ENCODE results near the gene PRM2. TPM values are rescaled to one million over a fixed set of nuclear protein-coding genes. Genes with fewer than 3 reads are reported as not detected.

PRM2 gene
- total RNA-seq, 3 donors from 2014 or later (not counting 1 experiment from before 2014, with no cell fraction given) = not detected

GRCh38 chr16:11257131-11257938 is 18.9 kb downstream of the PRM2 start:
- Histone ChIP-seq H3K9me3 (ENCODE audit: control insufficient read depth, insufficient read depth, low read length) (no peaks in the 10 kb centered on the region), H3K36me3 (ENCODE audit: control insufficient read depth, insufficient read depth, low read length) (peaks cover 3% of the 10 kb centered on the region), H3K27me3 (ENCODE audit: control insufficient read depth, insufficient read depth, low read length) (no peaks in the 10 kb centered on the region), H3K27ac (ENCODE audit: low read length) (no peak overlapping the region), H3K4me1 (ENCODE audit: control insufficient read depth, insufficient read depth, low read length) (peaks cover 53% of the 10 kb centered on the region), H3K4me3 (ENCODE audit: low read length) (peak overlapping the region; percentile 73)
- 28% methylated on average over 21 of the region's 21 CpGs for WGBS (ENCODE audit: insufficient coverage)
- TF ChIP-seq, protein P1, sequence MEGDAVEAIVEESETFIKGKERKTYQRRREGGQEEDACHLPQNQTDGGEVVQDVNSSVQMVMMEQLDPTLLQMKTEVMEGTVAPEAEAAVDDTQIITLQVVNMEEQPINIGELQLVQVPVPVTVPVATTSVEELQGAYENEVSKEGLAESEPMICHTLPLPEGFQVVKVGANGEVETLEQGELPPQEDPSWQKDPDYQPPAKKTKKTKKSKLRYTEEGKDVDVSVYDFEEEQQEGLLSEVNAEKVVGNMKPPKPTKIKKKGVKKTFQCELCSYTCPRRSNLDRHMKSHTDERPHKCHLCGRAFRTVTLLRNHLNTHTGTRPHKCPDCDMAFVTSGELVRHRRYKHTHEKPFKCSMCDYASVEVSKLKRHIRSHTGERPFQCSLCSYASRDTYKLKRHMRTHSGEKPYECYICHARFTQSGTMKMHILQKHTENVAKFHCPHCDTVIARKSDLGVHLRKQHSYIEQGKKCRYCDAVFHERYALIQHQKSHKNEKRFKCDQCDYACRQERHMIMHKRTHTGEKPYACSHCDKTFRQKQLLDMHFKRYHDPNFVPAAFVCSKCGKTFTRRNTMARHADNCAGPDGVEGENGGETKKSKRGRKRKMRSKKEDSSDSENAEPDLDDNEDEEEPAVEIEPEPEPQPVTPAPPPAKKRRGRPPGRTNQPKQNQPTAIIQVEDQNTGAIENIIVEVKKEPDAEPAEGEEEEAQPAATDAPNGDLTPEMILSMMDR (IDR thresholded peaks at IDR 0.05) = peak; percentile 73
- H3K27ac Mint-ChIP-seq = peak overlapping the region; percentile 93 to 96
- ATAC-seq (peak; percentile 30 to 49 (median 33)), DNase-seq (peak; percentile 58 to 81)
- no peaks in the 10 kb centered on the region for H3K9me3 Mint-ChIP-seq
- H3K4me1 Mint-ChIP-seq = peaks cover 32 to 43% of the 10 kb centered on the region in 2 donors
- H3K4me3 Mint-ChIP-seq = peak overlapping the region; percentile 98
- no peaks in the 10 kb centered on the region for H3K36me3 Mint-ChIP-seq
- H3K27me3 Mint-ChIP-seq (ENCODE audit: low read depth in 2 of 2) = no peaks in the 10 kb centered on the region
- intact Hi-C loops (cut with micrococcal nuclease) = loop anchor here (1.0 to 10.0 kb wide), 3 partner anchors 143 to 286 kb away; no protein-coding TSS in a partner anchor

- Histone ChIP-seq H3K9me3 (ENCODE audit: control insufficient read depth, insufficient read depth, low read length) (no peaks in the 10 kb centered on the region), H3K4me3 (ENCODE audit: low read length) (peak overlapping the region; percentile 73), H3K27me3 (ENCODE audit: control insufficient read depth, insufficient read depth, low read length) (no peaks in the 10 kb centered on the region), H3K36me3 (ENCODE audit: control insufficient read depth, insufficient read depth, low read length) (peaks cover 3% of the 10 kb centered on the region), H3K4me1 (ENCODE audit: control insufficient read depth, insufficient read depth, low read length) (peaks cover 59% of the 10 kb centered on the region), H3K27ac (ENCODE audit: low read length) (peak overlapping the region; percentile 87)
- Mint-ChIP-seq H3K27me3 (ENCODE audit: low read depth in 2 of 2) (no peaks in the 10 kb centered on the region), H3K4me1 (peaks cover 38 to 50% of the 10 kb centered on the region in 2 donors), H3K4me3 (peak overlapping the region; percentile 98), H3K27ac (peak overlapping the region; percentile 93 to 96), H3K9me3 (no peaks in the 10 kb centered on the region), H3K36me3 (no peaks in the 10 kb centered on the region)
- WGBS (ENCODE audit: insufficient coverage) = 1% methylated on average over 32 of the region's 32 CpGs
- intact Hi-C loops (cut with micrococcal nuclease) = loop anchor here (1.0 to 10.0 kb wide), 3 partner anchors 142 to 285 kb away; no protein-coding TSS in a partner anchor
- ATAC-seq (no peak), DNase-seq (peak in 1 of 2 donors; percentile 55)
- TF ChIP-seq, protein P1 (IDR thresholded peaks at IDR 0.05) = no peak
Observed at GRCh38 chr16:11256661-11257130, 19.6 kb downstream of the PRM2 start.

DNA sequence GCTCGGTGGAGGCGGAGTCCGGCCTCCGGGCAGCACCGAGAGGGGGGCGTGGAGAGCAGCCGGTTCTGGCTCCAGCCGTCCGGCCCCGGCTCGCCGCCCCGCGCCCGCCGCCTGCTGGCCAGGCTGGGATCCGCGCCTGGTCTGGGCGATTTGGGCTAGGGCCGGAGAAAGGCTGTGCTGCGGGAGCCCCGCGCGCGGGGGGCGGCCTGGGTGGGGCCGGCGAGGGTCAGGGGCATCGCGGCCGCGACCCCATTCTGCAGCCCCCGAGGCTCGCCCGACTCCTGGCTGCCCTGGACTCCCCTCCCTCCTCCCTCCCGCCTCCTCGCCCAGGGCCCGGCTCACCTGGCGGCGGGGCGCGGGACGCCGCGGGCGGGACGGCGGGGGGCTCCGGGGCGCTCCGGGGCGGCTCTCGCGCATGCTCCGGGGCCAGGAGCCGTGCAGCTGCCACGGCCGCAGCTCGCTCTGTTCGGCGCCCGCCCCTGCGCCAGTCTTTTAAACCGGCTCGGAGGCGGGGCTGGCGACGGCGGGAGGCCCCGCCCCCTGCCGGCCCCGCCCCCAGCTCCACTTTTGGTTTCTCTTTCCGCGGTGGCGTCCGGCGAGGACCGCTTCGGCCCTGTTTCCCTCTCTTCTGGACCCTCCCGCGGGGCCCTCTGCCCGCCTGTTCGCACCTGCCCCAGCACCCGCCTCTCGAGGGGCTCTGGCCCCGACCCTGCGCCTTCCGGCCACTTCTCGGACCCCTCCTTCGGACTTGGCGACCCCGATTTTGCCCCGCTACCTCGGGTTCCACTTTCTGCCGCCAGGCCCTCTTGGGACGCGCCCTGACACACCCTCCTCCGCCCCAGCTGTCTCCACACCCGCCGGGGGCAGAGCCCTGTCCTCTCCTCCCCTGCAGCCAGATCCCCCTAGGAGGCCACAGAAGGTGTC is 20.3 kb downstream of the PRM2 start, which contains the start of gene SOCS1:
TSS of gene SOCS1 (minus strand) at position 468 of the 924 bp plus-strand sequence. CDS start 726 bp downstream, outside the sequence.
- WGBS (ENCODE audit: insufficient coverage) = under 1% methylated on average over 100 of the region's 100 CpGs
- intact Hi-C loops (cut with micrococcal nuclease) = loop anchor here (2.0 to 10.0 kb wide), 2 partner anchors 141 to 203 kb away; no protein-coding TSS in a partner anchor
- H3K4me1 Mint-ChIP-seq = peaks cover 39 to 54% of the 10 kb centered on the region in 2 donors

More for the DNA sequence above, 20.3 kb downstream of the PRM2 start, which contains the start of gene SOCS1:
- Histone ChIP-seq H3K9me3 (ENCODE audit: control insufficient read depth, insufficient read depth, low read length) (no peaks in the 10 kb centered on the region), H3K27me3 (ENCODE audit: control insufficient read depth, insufficient read depth, low read length) (no peaks in the 10 kb centered on the region), H3K36me3 (ENCODE audit: control insufficient read depth, insufficient read depth, low read length) (peaks cover 5% of the 10 kb centered on the region), H3K4me1 (ENCODE audit: control insufficient read depth, insufficient read depth, low read length) (peaks cover 66% of the 10 kb centered on the region), H3K27ac (ENCODE audit: low read length) (peak within 1 kb of the TSS; percentile 87), H3K4me3 (ENCODE audit: low read length) (peak within 1 kb of the TSS; percentile 73)
- TF ChIP-seq, protein P1 (IDR thresholded peaks at IDR 0.05) = peak; percentile 91
- H3K36me3 Mint-ChIP-seq = no peaks in the 10 kb centered on the region
- H3K4me3 Mint-ChIP-seq = peak within 1 kb of the TSS; percentile 98
- DNase-seq = peak; percentile 86 to 95
- H3K27me3 Mint-ChIP-seq (ENCODE audit: low read depth in 2 of 2) = no peaks in the 10 kb centered on the region
- peak within 1 kb of the TSS; percentile 93 to 96 for H3K27ac Mint-ChIP-seq
- peak; percentile 61 to 86 (median 72) for ATAC-seq
- no peaks in the 10 kb centered on the region for H3K9me3 Mint-ChIP-seq

All from natural killer cell (primary cell).